Posterior vena cava (tissue), 2 donors: ENCODE results near the gene HLA-DQA2. TPM values are rescaled to one million over a fixed set of nuclear protein-coding genes. Genes with fewer than 3 reads are reported as not detected.
"Not testable (repeated sequence)": the region's sequence is repeated elsewhere in the genome, so short reads cannot be mapped to it uniquely, and the experiment has no call there.

Experiments
- DNase-seq: peaks from one replicate; pipeline ENCODE4 v3.0.0-alpha.2; 2020; ENCODE audit warnings: low spot score
- intact Hi-C, 2 donors: fragments of 100-400 bp; cut with DNase I; formaldehyde crosslinking; loops; one replicate each; pipeline versions ENCODE4 v1.14.1 to v1.14.2; 2022 to 2023
- long read RNA-seq, 2 donors: library from polyadenylated mRNA; unstranded; transcript quantifications; one replicate each; pipeline ENCODE4 v2.0.0, GENCODE V29; 2020 to 2021
- total RNA-seq, 2 donors: library from RNA; stranded (reverse); fragmentation: NEBNext Ultra II Directional; extraction: Animal tissue kit (Norgen Biotek cat#: 25700); gene quantifications; one replicate each; pipeline ENCODE4 v1.2.1, GENCODE V29; 2021
- donor health status: DM: yes; HTN: yes; CAD: no.
- donor health status: DM: yes; HTN: yes; CAD: no.

The HLA-DQA2 gene
- 1 to 10 TPM in 1 of 2 donors, under 1 TPM in 1; 0.52 to 1.1 TPM for total RNA-seq
- long read RNA-seq, donor 1, result 0 reads
- long read RNA-seq, donor 2, result 0 reads

- intact Hi-C loops, result no loop called here
- DNase-seq, result no peak
Measured at GRCh38 chr6:32741031-32741960, at the start of gene HLA-DQA2. Gene HLA-DQA2, plus strand, starts transcription at chr6:32741391. Its CDS starts 53 bp downstream, at chr6:32741444.

- intact Hi-C loops, result no loop called here
- no peak for DNase-seq
Measured at GRCh38 chr6:32692019-32692418, 49.2 kb upstream of the HLA-DQA2 start.

- no peak for DNase-seq
- intact Hi-C loops, result no loop called here
Measured at GRCh38 chr6:32697031-32697430, 44.2 kb upstream of the HLA-DQA2 start.

- no peak for DNase-seq
- intact Hi-C loops, result loop anchor here (5.0 to 10.0 kb wide), 2 partner anchors 283 to 286 kb away; no protein-coding TSS in a partner anchor
Measured at GRCh38 chr6:32700391-32701040, 40.7 kb upstream of the HLA-DQA2 start.

- intact Hi-C loops, result loop anchor here (2.0 to 10.0 kb wide), 3 partner anchors 89 to 289 kb away; no protein-coding TSS in a partner anchor
Measured at GRCh38 chr6:32703347-32703746, 37.8 kb upstream of the HLA-DQA2 start.

GRCh38 chr6:32705164-32705563 is 36.0 kb upstream of the HLA-DQA2 start:
- intact Hi-C loops, result loop anchor here in 1 of 2 donors (10.0 kb wide), 1 partner anchor 290 kb away; no protein-coding TSS in a partner anchor
- not testable (repeated sequence) for DNase-seq

More at GRCh38 chr6:32703347-32703746, 37.8 kb upstream of the HLA-DQA2 start:
- no peak for DNase-seq

GRCh38 chr6:32709625-32710024 is 31.6 kb upstream of the HLA-DQA2 start:
- intact Hi-C loops, result loop anchor here in 1 of 2 donors (10.0 kb wide), 1 partner anchor 295 kb away; no protein-coding TSS in a partner anchor

GRCh38 chr6:32713241-32713640 is 27.9 kb upstream of the HLA-DQA2 start:
- intact Hi-C loops, result no loop called here
- DNase-seq, result no peak

More at GRCh38 chr6:32709625-32710024, 31.6 kb upstream of the HLA-DQA2 start:
- DNase-seq, result no peak

GRCh38 chr6:32716396-32716795 is 24.8 kb upstream of the HLA-DQA2 start:
- intact Hi-C loops, result no loop called here

GRCh38 chr6:32718879-32719278 is 22.3 kb upstream of the HLA-DQA2 start:
- no peak for DNase-seq
- intact Hi-C loops, result no loop called here

More at GRCh38 chr6:32716396-32716795, 24.8 kb upstream of the HLA-DQA2 start:
- no peak for DNase-seq

- intact Hi-C loops, result no loop called here
- DNase-seq, result no peak
Measured at GRCh38 chr6:32738126-32738525, 3.1 kb upstream of the HLA-DQA2 start.

- DNase-seq, result no peak
- intact Hi-C loops, result no loop called here
Measured at GRCh38 chr6:32742374-32742773, 1.2 kb downstream of the HLA-DQA2 start.

GRCh38 chr6:32744776-32745175 is 3.6 kb downstream of the HLA-DQA2 start:
- intact Hi-C loops, result no loop called here
- no peak for DNase-seq

GRCh38 chr6:32745649-32746048 is 4.5 kb downstream of the HLA-DQA2 start:
- intact Hi-C loops, DNase-seq: not testable (repeated sequence)

- intact Hi-C loops, result no loop called here
- no peak for DNase-seq
Measured at GRCh38 chr6:32752580-32752979, 11.4 kb downstream of the HLA-DQA2 start.

GRCh38 chr6:32759669-32760068 is 18.5 kb downstream of the HLA-DQA2 start:
- intact Hi-C loops, result no loop called here
- DNase-seq, result no peak

- DNase-seq, result no peak
- intact Hi-C loops, result no loop called here
Measured at GRCh38 chr6:32761072-32761471, 19.9 kb downstream of the HLA-DQA2 start.

- DNase-seq, result no peak
- intact Hi-C loops, result no loop called here
Measured at GRCh38 chr6:32761548-32761947, 20.4 kb downstream of the HLA-DQA2 start.

GRCh38 chr6:32763421-32763820 is 22.2 kb downstream of the HLA-DQA2 start, which contains the start of gene HLA-DQB2:
Gene HLA-DQB2, minus strand, starts transcription at chr6:32763532. Its CDS starts 62 bp downstream, at chr6:32763470.
- intact Hi-C loops, result no loop called here
- no peak for DNase-seq

GRCh38 chr6:32764048-32764447 is 22.9 kb downstream of the HLA-DQA2 start:
- intact Hi-C loops, result no loop called here
- no peak for DNase-seq
